ENCODE data around the gene AQP10.
"Not testable (repeated sequence)": the region's sequence is repeated elsewhere in the genome, so short reads cannot be mapped to it uniquely, and the experiment has no call there.

AQP10 gene, protein sequence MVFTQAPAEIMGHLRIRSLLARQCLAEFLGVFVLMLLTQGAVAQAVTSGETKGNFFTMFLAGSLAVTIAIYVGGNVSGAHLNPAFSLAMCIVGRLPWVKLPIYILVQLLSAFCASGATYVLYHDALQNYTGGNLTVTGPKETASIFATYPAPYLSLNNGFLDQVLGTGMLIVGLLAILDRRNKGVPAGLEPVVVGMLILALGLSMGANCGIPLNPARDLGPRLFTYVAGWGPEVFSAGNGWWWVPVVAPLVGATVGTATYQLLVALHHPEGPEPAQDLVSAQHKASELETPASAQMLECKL

DNA sequence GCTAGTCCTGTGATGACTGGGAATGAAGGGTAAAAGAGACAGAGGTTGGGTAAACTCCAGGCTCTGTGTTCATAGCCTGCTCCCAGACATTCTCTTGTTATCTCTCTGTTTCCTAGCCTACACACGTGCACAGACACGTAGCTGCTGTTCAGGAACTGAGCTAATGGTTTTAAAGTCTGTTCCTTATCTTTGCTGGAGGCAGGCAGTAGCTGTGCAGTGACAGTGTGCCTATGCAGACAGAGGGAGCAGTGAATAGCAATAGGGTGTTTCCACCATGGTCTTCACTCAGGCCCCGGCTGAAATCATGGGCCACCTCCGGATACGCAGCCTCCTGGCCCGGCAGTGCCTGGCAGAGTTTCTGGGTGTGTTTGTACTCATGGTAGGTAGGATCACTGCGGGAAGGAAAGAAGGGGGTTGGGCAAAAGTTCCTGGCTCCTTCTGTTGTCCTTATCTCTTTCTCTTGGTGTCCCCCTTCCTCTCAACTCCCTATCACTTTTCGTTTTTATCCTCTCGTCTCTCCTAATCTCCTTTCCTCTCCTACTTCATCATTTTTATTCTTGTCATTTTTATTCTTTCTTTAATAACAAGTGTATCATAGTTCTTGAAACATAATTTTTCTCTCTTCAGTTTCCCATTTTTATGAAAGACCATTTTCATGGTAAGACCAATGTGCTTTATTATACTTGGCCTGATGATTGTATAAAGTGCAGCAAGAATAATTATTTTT is at the start of gene AQP10:
AQP10 (plus strand) TSS at position 212 of the 727 bp plus-strand sequence; CDS start at position 275, 63 bp downstream.
- DNase-seq = no peak

DNA sequence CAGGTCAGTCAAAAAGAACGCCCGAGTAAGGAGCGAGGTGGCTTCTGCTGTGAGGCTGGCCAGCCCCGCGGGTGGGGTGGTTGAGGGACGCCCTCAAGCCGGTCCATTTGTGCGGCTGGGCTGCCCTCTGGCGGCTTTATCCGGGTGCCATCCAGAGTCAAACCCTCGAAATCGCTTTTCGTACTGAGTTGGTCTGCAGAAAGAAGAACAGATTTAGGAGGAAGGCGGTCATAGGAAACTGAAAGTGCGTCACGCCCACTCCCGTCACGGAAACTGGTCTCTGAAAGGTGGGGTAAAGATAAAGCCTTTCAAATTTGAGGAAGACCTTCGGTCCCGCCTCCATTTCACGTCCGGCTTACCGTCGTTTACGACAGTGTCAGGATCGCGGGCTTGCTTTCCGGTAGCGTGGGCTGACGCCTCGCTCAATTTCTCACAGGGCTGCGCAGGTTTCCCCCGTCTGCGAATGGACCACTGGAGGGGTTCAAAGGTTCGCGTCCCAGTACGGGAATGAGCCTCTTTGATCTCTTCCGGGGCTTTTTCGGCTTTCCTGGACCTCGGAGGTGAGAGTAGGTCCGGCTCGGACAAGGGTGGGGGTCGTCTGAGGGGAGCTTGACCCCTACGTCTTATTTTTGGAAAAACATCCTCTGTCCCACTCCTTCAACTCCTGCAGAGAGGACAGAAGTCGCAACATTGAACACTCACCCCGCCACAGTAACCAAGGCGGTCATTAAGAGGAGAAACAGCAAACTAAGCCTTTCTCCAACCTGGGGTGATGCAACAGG is 48.5 kb upstream of the AQP10 start, which contains the start of gene HAX1:
HAX1 (plus strand) TSS at position 413 of the 782 bp plus-strand sequence; CDS start at position 508, 95 bp downstream.
- peak; percentile 75 for DNase-seq

DNA sequence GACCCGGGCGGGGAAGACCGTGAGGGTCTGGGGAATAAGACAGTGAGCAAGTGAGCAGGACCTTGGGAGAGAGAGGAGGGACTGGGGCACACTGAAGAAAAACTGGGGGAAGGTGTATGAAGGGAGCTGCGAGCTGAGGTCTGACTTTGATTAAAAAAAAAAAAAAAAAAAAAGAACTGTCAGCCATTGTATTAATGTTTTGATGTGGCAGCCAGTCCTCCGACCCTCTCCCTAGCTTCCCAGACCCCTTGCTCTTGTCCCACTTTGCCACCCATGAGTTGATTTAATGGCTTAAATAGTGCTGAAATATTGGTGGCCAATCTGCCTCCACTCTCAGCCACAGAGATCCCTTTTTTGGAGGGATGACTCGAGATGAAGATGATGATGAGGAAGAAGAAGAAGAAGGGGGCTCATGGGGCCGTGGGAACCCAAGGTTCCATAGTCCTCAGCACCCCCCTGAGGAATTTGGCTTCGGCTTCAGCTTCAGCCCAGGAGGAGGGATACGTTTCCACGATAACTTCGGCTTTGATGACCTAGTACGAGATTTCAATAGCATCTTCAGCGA is 47.8 kb upstream of the AQP10 start:
- no peak for DNase-seq

DNA sequence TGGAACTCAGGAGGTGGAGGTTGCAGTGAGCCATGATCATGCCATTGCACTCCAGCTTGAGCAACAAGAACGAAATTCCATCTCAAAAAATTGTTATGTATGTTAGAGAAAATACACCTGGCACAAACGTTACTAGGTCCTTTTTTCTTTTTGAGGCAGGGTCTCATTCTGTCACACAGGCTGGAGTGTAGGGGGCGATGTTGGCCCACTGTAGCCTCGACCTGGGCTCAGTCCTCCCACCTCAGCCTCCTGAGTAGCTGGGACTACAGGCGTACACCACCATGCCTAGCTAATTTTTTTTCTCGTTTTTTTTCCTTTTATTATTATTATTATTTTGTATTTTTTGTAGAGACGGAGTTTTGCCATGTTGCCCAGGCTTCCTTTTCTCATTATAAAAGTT is 44.1 kb upstream of the AQP10 start:
- DNase-seq = no peak

DNA sequence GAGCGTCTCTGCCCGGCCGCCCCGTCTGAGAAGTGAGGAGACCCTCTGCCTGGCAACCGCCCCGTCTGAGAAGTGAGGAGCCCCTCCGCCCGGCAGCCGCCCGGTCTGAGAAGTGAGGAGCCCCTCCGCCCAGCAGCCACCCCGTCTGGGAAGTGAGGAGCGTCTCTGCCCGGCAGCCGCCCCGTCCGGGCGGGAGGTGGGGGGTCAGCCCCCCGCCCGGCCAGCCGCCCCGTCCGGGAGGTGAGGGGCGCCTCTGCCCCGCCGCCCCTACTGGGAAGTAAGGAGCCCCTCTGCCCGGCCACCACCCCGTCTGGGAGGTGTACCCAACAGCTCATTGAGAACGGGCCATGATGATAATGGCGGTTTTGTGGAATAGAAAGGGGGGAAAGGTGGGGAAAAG is 33.3 kb upstream of the AQP10 start:
- DNase-seq = not testable (repeated sequence)

DNA sequence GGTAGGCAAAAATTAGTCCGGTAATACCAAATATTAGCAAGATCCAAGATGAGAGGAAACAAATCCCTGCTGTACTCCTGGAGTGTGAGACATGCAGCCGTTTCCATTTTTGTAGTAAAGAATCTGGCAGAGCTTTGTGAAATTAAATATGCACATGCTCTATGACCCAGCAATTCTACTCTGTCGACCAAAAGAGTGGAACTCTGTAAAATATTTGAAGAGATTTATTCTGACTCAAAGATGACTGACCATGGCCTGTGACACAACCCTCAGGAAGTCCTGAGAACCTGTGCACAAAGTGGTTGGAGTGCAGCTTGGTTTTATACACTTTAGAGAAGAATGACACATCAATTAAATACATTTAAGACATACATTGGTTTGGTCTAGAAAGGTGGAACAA is 32.2 kb upstream of the AQP10 start:
- DNase-seq = no peak

DNA sequence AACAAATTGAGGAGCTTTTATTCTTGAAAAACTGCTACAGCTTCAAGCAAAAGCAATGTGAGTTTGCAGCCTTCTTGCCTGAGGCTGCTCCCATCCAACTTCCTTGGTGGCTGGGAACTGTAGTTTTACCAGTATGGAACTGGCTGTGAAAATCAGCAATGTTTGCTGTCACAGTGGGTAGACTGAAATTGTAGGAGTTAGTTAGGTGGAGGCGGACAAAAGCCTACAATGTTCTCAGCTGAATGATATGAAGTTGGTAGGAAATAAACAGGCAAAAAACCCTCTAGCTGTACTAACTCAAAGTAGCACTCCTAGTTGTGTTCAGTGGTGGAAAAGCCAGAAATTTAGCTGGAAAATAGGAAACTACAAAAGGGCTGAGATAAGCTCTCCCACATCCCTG is 30.0 kb upstream of the AQP10 start:
- DNase-seq = no peak

DNA sequence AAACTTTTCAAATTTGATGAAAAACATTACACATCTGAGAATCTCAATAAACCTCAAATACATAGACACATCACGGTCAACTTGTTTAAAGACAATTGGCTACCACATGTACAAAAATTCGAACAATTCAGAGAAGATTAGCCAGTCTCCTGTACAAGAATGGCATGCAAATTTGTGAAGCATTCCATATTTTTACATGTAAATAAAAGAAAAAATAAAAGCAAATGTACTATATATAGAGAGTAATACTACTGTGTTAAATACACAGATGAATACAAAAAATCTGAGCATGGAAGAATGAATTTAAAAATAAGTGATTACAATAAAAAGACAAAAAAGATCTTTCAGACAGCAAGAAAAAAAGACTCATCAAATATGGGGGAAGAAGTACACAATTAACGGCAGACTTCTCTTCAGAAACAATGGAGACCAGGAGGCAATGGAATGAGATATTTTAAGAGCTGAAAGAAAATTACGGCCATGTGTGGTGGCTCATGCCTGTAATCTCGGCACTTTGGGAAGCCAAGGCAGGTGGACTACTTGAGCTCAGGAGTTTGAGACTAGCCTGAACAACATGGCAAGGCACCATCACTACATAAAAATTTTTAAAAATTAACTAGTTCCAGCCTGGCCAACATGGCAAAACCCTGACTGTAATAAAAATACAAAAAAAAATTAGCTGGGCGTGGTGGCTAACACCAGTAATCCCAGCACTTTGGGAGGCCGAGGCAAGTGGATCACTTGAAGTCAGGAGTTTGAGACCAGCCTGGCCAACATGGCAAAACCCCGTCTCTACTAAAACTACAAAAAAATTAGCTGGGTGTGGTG is 25.3 kb upstream of the AQP10 start:
- no peak for DNase-seq

DNA sequence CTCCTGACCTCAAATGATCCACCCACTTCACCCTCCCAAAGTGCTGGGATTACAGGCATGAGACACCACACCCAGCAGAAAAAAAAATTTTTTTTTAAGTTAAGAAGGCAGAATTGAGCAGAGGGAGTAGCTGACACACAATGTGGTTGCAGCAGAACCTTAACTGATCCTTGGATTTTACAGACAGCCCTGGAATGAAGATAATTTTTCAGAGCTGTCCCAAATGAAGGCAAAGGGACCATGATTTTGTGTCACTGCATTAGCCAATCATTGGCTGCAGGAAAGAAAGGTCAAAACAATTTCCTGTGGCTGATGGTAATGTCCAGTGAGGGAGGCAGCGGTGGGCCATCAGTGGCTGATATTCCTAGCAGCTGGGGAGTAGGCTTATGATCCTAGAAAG is 19.3 kb upstream of the AQP10 start:
- no peak for DNase-seq

DNA sequence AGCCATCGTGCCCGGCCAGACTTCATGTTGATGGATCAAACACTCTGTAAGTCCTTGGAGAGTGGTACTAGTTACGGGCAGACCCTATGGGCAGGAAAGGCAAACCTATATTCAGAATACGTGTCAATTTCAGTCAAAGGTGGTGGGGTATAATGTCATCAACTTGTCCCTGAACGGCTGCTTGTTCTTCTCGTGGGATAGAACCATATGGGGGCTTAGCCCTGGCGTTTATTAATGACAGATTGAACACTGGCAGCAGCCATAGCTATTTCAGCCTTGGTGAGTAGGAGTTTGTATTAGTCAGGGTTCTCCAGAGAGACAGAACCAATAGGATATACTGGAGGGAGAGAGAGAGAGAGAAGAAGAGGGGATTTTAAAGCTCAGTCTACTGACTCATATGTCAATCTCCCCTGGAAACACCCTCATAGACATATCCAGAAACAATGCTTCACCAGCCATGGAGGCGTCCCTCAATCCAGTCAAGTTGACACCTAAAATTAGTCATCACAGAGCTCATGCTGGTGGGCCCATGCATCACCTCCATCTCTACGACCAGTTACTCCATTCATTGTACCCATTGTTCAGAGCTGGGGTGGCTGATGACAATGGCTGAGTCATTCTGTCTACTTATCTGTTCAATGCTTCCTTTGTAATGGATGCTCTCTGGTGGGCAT is 16.1 kb upstream of the AQP10 start:
- no peak for DNase-seq

DNA sequence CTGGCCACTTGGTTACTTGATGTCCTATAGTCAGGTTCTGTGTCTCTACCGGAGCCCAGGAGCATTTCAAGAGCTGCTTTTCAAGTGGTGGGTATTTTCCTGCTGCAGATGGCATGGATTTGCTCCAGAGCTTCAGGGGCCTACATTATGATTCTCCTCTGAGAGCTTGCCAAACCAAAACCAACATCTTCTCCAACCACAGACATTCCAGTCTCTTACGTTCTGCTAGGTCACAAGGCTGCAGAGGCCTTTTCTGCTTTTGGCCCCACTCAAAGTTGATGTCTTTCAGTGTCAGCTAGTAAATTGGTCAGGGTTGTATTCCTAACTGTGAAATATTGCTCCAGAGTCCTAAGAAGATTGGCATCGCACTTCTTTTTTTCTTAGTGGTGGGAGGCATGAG is 14.7 kb upstream of the AQP10 start:
- no peak for DNase-seq

DNA sequence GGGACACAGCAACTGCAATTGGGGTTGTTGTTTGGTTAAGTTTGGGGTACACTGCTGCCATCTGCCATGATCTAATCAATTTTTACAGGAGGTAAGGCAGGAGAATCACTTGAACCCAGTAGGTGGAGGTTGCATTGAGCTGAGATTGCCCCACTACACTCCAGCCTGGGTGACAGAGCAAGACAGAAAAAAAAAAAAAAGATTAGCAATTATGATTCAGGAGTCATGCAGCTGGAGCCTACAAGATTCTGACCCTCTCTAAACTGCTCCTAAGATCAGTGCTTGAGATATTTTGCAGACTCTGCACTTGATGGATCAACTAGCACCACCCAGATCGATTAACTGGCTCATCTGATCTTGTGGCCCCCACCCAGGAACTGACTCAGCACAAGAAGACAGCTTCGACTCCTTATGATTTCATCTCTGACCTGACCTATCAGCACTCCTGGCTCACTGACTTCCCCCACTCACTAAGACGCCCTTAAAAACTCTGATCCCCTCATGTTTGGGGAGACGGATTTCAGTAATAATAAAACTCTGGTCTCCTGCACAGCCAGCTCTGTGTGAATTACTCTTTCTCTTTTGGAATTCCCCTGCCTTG is 13.1 kb upstream of the AQP10 start:
- not testable (repeated sequence) for DNase-seq

DNA sequence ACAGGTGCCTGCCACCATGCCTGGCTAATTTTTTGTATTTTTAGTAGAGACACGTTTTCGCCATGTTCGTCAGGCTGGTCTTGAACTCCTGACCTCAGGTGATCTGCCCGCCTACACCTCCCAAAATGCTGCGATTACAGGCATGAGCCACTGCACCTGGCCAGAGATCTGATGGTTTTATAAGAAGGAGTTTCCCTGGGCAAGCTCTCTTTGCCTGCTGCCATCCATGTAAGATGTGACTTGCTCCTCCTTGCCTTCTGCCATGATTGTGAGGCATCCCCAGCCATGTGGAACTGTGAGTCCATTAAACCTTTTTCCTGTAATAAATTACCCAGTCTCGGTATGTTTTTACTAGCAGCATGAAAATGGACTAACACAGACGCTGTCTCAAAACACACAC is 11.8 kb upstream of the AQP10 start:
- not testable (repeated sequence) for DNase-seq

DNA sequence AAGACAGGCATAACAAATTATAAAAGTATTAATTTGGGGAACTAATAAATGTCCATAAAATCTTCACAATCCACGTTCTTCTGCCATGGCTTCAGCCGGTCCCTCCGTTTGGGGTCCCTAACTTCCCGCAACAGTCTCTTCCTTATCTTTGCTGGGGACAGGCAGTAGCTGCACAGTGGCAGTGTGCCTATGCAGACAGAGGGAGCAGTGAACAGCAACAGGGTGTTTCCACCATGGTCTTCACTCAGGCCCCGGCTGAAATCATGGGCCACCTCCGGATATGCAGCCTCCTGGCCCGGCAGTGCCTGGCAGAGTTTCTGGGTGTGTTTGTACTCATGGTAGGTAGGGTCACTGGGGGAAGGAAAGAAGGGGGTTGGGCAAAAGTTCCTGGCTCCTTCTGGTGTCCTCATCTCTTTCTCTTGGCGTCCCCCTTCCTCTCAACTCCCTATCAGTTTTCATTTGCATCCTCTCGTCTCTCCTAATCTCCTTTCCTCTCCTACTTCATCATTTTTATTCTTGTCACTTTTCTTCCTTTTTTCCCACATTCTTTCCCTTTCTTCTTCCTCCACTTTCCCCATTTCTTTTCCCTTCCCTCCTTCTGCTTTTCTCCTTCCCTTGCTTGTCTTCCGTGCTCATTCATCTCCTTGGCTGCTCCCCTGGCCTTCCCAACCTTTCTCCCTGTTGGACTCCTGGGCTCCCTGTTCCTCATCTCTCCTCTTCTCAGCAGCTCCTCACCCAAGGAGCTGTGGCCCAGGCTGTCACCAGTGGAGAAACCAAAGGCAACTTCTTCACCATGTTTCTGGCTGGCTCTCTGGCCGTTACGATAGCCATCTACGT is 8.4 kb upstream of the AQP10 start:
- DNase-seq = not testable (repeated sequence)

DNA sequence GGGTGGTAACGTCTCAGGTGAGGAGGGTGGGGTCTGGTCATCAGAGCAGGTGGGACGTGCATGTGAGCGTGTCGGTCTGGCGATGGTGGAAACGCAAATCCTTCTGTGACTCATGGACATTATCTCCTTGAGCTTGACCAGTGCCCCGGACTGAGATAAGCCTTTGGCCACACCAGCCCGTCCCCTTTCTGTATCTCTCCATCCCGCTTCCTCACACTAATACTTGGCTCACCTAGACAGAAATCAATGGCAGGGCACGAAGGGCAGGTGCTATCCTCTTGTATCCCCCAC is 7.9 kb upstream of the AQP10 start:
- no peak for DNase-seq

DNA sequence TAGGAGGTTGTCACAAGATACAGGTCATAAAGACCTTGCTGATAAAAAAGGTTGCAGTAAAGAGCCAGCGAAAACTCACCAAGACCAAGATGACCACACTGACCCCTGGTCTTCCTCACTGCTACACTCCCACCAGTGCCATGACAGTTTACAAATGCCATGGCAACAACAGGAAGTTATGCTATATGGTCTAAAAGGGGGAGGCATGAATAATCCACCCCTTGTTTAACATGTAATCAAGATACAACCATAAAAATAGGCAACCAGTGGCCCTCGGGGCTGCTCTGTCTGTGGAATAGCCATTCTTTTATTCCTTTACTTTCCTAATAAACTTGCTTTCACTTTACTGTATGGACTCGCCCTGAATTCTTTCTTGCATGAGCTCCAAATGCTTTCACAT is 6.7 kb upstream of the AQP10 start:
- DNase-seq = not testable (repeated sequence)

DNA sequence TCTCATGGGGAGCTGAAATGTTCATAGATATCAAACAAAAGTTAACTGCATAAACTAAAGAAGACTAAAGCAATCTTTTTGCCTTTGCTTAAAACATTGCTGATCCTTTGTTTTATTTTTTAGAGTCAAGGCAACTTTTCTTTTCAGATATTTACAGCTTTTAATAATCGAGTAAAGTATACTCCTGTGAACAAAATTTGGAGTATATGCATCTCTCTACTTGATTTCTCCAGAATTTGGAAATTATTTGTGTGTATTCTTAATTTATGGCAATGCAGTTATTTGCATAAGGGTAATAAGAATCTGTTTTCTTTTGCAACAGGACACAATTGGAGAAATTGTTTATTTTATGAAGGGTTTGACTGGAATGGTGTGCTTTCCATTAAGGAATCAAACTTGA is 4.2 kb upstream of the AQP10 start:
- DNase-seq = no peak

DNA sequence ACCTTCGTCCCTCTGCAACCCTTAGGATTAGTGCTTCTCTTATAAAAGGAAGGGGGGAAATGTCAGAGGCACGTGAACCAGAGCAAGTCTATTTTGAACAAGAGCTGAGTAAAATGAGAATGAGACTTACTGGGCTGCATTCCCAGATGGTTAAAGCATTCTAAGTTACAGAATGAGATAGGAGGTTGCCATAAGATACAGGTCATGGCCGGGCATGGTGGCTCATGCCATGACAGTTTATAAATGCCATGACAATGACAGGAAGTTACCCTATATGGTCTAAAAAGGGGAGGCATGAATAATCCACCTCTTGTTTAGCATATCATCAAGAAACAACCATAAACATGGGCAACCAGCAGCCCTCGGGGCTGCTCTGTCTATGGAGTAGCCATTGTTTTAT is 2.5 kb upstream of the AQP10 start:
- no peak for DNase-seq

DNA sequence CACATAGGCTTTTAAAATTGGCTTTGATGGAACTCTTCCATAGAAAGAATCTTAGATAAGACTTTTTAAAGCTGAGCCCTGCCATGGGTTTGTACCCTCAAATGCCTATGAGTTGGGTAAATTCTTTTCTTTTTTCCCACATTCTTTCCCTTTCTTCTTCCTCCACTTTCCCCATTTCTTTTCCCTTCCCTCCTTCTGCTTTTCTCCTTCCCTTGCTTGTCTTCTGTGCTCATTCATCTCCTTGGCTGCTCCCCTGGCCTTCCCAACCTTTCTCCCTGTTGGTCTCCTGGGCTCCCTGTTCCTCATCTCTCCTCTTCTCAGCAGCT is 679 bp downstream of the AQP10 start:
- not testable (repeated sequence) for DNase-seq

DNA sequence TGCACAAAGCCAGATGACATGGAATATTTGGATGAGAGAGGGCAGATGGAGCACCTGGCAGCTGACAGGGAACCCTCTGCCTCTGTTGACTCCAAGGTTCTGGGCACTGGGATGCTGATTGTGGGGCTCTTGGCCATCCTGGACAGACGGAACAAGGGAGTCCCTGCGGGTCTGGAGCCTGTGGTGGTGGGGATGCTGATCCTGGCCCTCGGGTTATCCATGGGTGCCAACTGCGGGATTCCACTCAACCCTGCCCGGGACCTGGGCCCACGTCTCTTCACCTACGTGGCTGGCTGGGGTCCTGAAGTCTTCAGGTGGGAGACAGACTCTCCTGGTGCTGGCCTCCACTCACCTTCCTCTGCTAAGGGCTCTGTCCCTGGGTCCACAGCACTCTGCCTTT is 2.6 kb downstream of the AQP10 start:
- no peak for DNase-seq

DNA sequence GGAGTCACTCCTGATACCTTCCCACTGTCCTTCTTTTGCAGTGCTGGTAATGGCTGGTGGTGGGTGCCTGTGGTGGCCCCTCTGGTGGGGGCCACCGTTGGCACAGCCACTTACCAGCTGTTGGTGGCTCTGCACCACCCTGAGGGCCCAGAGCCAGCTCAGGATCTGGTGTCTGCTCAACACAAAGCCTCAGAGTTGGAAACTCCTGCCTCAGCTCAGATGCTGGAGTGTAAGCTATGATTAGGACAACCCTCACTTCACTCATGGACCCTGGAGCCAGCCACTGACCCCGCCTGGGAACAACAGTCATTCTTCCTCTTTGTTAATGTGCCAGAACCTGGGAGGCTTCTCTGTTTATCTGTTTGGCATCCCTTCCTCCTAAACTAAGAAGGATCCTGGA is 3.3 kb downstream of the AQP10 start:
- no peak for DNase-seq

Data from T1000 (cell line).